ENCODE results near the gene DCPS.

DNA sequence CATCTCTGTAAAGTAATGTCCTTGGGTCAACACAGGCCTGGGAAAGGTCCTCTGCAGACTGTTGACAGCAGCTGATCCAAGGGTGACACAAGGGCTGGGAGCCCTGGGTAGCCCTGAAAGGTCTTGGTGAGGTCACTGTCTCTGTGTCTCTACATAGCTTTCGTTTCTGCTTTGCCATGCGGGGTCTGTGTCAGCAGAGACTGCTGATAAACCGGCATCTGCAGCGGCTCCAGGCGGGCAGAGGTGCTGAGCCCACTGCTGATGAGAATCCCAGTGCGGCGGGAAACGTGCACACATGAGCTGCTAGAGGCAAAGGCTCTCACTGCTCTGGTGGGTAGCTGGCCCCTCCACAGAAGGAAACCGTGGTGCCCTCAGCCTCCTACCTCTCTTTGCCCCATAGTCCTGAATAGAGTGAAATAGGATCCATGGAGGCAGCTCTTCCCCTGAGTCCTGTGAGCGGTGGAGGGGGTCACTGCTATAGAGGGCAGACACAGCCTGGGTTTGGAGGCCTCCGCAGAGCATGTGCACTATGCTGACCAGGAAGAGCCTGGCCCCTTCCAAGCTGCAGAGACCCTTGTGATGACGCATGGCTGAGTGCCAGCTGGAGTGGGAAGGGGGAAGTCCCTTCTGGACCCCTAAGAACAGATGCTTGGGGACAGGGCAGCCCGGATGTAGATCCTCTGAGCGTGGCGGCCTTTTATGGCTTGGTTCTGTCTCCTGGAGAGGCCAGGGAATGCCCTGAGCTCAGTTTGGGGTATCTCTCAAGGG, 33.8 kb downstream of the DCPS start:
- TF ChIP-seq CTCF (IDR thresholded peaks at IDR 0.05) = no peak
- TF ChIP-seq POLR2A (IDR thresholded peaks at IDR 0.05) = no peak
